ENCODE data around the gene DCTN4.
"Not testable (repeated sequence)": the region's sequence is repeated elsewhere in the genome, so short reads cannot be mapped to it uniquely, and the experiment has no call there.

Gene DCTN4

GRCh38 chr5:150758531-150759333 is at the start of gene DCTN4:
TSS of gene DCTN4 (minus strand) at chr5:150759017. CDS start at chr5:150758993, 24 bp downstream.
- peak; percentile 98 for FAIRE-seq

- FAIRE-seq: no peak
Observed at GRCh38 chr5:150804388-150804787, 45.6 kb upstream of the DCTN4 start.

- peak; percentile 96 for FAIRE-seq
Observed at GRCh38 chr5:150801117-150801927, 42.5 kb upstream of the DCTN4 start.

GRCh38 chr5:150797384-150797783 is 38.6 kb upstream of the DCTN4 start:
- FAIRE-seq: no peak

- no peak for FAIRE-seq
Observed at GRCh38 chr5:150794927-150795326, 36.1 kb upstream of the DCTN4 start.

- not testable (repeated sequence) for FAIRE-seq
Observed at GRCh38 chr5:150793423-150793888, 34.6 kb upstream of the DCTN4 start.

- no peak for FAIRE-seq
Observed at GRCh38 chr5:150791536-150791935, 32.7 kb upstream of the DCTN4 start.

- no peak for FAIRE-seq
Observed at GRCh38 chr5:150789943-150790611, 31.3 kb upstream of the DCTN4 start.

GRCh38 chr5:150789450-150789849 is 30.6 kb upstream of the DCTN4 start:
- FAIRE-seq: no peak

- FAIRE-seq: no peak
Observed at GRCh38 chr5:150788977-150789376, 30.2 kb upstream of the DCTN4 start.

GRCh38 chr5:150787656-150788055 is 28.8 kb upstream of the DCTN4 start:
- FAIRE-seq: no peak

- FAIRE-seq: no peak
Observed at GRCh38 chr5:150786876-150787275, 28.1 kb upstream of the DCTN4 start.

- no peak for FAIRE-seq
Observed at GRCh38 chr5:150785950-150786349, 27.1 kb upstream of the DCTN4 start.

- no peak for FAIRE-seq
Observed at GRCh38 chr5:150783422-150783928, 24.7 kb upstream of the DCTN4 start.

- no peak for FAIRE-seq
Observed at GRCh38 chr5:150782850-150783249, 24.0 kb upstream of the DCTN4 start.

GRCh38 chr5:150781706-150782614 is 23.1 kb upstream of the DCTN4 start:
- no peak for FAIRE-seq

GRCh38 chr5:150780816-150781221 is 22.0 kb upstream of the DCTN4 start:
- FAIRE-seq: no peak

GRCh38 chr5:150780187-150780692 is 21.4 kb upstream of the DCTN4 start:
- FAIRE-seq: no peak

- FAIRE-seq: no peak
Observed at GRCh38 chr5:150779397-150780186, 20.8 kb upstream of the DCTN4 start.

- no peak for FAIRE-seq
Observed at GRCh38 chr5:150778517-150779396, 19.9 kb upstream of the DCTN4 start, which contains the start of gene SMIM3. TSS of gene SMIM3 (plus strand) at chr5:150778757. CDS start at chr5:150795441, 16,684 bp downstream.

All from G401.6 (cell line).